AML-193 (cell line): ENCODE results near the gene CBX4.

ENCODE experiments used
- DNase-seq, 2 experiments: peaks; one replicate each; lab custom pipeline; 2025; lab: John Stamatoyannopoulos, UW

CBX4 gene

DNA sequence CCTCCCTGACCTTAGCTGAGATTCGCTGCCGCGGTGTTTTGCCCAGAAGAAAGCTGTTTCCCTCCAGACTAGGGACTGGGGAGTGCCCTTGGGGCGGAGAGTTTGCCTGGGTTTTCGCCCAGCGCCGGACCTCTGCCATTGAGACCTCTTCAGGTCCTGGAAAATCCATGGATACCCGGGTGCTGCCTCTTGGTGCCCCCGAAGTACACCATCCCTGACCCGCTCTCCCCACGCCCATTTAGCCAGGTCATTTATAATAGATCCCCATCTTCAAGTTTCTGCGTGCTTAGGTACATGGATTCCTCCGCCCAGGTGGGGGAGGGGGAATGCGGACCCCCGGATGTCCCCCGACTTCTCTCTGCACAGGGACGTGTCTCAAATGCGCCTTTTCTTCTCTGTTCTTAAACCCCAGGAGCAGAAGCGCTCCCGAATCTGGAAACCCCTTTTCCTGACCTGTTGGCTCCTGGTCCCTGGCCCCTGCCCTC lies 27.3 kb downstream of the CBX4 start:
- no peak for DNase-seq

- peak; percentile 55 to 58 for DNase-seq
Observed at GRCh38 chr17:79811011-79811867, 28.0 kb downstream of the CBX4 start.

GRCh38 chr17:79810130-79811010 lies 28.9 kb downstream of the CBX4 start:
- DNase-seq: no peak

DNA sequence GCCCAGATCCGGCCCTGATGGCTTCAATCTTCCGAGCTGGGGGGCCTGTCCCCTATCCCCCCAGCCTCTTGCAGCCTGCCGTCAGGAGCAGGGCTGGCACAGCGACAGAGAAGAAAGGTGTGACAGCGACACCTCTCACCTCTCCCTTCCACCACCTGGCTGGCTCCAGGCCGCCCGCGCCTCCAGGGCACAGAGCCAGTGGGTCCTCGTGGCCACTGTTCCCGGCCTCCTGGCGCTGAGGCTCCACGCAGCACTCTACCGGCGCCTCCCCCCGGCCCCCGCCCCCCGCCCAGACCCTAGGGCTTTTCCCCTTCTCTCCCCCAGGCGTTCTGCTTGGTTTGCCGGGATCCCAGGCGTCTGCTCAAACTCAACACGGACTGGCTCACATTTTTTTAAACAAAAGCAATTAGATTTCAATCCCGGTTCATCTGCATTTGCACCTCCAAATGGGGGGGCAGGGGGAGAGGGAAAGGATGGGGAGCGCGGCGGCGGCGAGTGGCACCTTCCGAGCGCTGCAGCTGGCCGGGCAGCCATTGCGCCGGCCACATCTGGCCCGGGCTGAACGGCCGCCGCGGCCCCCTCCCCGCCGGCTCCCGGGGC lies 29.6 kb downstream of the CBX4 start:
- no peak for DNase-seq

GRCh38 chr17:79808763-79809529 lies 30.3 kb downstream of the CBX4 start:
- DNase-seq: peak; percentile 50 to 55

DNA sequence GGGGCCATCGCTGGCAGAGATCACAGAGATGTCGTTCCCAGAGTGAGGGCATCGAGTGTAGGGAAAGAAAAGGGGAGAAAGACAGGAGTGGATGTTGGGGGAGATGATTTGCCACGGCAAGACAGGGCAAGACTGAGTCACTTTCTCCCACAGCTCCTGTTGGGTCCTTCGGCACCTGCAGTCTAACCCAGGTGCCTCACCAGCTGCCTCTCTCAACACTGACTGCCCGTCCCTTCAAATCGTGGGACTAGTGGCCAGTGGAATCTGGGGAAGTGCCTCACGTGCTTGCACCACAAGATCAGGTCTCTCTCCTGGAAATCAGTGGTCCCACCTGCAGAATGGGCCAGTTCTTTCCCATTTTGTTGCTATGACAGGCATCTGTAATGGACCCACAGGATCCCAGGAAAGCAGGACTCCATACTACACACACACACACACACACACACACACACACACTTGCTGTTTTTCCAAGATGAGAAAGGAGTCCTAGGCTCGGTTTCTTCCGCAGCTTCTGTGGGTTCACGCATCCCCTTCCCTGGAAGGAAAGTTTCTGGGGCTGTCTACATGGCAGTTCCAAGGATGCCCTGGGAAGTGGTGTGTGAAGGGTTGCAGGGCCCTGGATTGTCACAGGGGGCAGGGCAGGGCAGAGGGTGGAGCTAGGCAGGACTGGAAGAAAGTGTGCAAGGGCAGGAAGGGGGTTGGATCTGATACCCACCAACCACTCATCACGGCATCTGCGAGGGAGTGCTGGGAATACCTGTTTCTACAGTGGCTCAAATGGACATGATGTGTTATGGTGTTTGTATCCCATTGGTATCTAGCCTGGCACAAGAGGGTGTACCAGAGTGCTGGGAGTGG lies 32.1 kb downstream of the CBX4 start:
- no peak for DNase-seq

GRCh38 chr17:79806446-79806760 lies 32.8 kb downstream of the CBX4 start:
- DNase-seq: no peak

- DNase-seq: no peak
Observed at GRCh38 chr17:79804856-79805696, 34.2 kb downstream of the CBX4 start.

GRCh38 chr17:79803997-79804855 lies 35.0 kb downstream of the CBX4 start:
- peak in 1 of 2 experiments; percentile 22 for DNase-seq

DNA sequence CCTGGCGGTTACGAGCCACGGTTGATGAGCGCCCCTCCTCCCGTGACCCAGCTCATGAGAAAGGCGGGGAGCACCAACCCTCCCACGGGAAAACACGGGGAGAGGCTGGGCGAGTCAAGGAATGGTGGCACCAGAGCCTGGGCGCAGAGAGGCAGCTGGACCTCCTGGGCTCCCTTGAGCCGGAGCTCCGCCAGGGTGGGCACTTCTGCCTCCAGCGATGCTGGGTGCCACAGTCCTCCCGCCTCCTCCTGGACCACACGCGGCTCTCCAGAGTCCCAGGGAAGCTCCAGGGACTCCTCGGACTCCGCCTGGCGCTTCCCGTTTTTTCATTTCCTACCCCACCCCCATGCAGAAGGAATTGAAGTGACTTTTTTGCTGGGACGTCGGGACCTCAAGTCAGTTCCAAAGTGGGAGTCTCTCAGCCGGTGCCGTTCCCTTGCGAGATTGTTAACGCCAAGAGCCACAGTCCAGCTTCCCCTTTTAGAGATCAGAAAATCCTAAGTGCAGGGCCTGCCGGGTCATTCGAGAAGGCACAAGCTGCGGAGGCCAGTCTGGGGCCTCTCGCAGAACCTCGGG lies 35.7 kb downstream of the CBX4 start:
- no peak for DNase-seq

GRCh38 chr17:79802736-79803420 lies 36.4 kb downstream of the CBX4 start:
- DNase-seq: no peak

DNA sequence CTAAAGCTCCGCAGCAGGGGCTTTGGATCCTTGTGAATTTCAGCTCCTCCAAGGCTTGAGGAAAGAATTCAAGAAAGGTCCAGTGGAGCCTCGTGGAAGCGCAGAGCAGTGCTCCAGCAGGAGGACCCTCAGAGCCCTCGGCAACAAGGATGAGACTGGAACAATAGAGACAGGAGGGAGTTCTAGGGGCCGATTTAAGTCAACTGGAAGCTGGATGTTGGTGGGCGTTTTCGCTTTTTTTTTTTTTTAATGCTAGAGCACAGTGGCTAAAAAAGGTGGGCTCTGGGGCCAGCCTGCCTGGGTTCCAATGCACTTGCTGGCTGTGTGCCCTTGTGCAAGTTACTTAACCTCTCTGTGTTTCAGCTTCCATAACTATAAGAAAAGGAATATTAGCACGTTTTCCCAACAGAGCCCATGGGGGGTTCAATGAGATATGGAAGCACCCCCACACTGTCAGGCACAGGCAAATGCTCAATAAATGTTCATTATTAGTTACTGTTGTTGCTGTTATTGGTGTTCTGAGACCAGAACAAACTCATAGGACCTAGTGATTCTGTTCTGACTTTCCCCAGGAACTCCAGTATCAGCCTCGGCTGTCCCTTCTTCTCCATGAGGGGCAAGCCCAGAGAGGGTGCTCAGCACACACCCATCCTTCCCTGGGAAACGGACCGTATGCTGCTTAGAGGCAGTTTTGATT lies 37.1 kb downstream of the CBX4 start:
- DNase-seq: no peak

- DNase-seq: no peak
Observed at GRCh38 chr17:79801156-79802038, 37.8 kb downstream of the CBX4 start.

GRCh38 chr17:79800325-79801155 lies 38.7 kb downstream of the CBX4 start:
- DNase-seq: no peak

DNA sequence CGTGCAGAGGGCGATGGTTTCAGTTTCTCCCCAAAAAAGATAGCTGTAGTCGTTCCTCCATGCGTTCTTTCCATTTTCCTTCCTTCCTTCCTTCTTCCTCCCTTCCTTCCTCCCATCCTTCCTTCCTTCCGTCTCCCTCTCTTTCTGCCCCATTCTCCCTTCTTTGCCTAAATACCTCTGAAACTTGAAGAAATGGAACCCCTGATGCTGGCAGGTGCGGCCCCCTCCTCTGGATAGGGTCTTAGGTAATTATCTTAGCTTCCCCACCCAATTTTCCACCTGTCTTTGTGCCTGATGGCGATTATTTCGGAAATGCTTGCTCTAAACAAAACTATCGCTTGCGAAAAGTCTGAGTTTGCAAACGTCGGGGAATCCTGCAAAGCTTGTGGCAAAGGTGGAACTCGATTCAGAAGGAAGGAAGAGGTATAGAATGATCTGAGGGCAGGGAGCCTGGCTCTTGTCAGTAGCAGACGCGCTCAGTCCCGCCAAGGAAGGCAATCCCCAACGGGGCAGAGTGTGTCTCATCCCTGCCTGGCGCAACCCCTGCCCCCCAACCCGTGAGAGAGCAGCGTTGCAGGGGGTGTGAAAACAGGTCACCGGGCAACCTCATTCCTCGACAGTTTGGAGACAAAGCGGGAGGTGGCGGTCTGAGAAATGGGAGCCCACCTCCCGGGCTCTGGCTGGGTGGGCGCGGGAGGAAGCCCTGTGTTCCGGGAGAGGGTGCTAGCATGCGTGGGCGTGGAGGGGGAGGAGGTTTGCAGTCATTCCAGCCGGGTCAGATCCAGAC lies 39.5 kb downstream of the CBX4 start:
- no peak for DNase-seq
